Erythroblast (primary cell): ENCODE results near the gene SLC9A5.

Experiments
- GATA1 ChIP-seq: IDR thresholded peaks from 2 replicates; pipeline ENCODE4 v1.6.1; 2011; ENCODE audit warnings: low read depth, mild to moderate bottlenecking, control low read depth, low read length, moderate library complexity
- POLR2A ChIP-seq: IDR thresholded peaks from 2 replicates; pipeline ENCODE4 v1.6.1; 2011; ENCODE audit warnings: mild to moderate bottlenecking, low read length

DNA sequence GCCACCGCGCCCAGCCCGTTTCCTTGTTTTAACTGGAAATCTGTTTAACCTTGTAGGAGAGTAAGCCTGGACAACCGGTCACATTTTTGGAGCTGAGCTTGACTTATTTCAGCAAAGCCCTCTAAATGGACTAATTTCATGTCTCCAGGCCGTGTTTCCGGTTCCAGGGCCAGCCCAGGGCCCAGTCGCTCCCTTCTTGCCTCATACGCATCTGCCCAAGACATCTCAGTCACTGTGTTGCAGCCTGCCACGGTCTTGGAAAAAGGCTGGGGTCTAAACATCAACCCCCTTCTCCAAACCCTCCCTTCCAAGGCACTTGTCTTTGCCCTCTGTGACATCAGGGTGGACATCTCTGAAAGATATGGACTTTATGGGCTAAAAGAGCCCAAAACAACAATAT lies 49.5 kb downstream of the SLC9A5 start:
- TF ChIP-seq POLR2A (no peak), GATA1 (no peak)
